Superior temporal gyrus (tissue), 1 donor: Measurements from ENCODE around the gene KCNAB1.

Source experiments
- DNase-seq: peaks from one replicate; pipeline ENCODE4 v3.0.0-alpha.2; 2016; ENCODE audit errors: extremely low spot score

KCNAB1 gene

GRCh38 chr3:156317462-156318074 is 197.2 kb downstream of the KCNAB1 start:
- DNase-seq: no peak

DNA sequence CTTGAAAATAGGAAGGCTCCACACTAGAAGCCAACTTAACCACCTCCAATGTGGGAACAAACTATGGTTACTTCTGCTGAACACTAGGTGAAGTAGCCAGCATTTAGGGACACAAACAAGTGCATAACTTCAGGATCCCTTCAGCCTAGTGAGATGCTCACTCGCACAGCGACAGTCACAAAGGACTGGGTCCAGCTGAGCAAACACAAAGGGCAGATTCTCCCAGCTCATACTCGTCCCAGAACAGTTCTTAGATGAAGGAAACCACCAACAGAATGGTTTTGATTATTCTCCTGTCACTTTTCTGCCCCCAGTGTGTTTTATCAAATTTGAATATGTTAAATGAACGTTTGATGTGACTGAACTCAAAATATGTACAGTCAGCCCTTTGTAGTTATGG is 201.6 kb downstream of the KCNAB1 start:
- DNase-seq: peak; percentile 73

DNA sequence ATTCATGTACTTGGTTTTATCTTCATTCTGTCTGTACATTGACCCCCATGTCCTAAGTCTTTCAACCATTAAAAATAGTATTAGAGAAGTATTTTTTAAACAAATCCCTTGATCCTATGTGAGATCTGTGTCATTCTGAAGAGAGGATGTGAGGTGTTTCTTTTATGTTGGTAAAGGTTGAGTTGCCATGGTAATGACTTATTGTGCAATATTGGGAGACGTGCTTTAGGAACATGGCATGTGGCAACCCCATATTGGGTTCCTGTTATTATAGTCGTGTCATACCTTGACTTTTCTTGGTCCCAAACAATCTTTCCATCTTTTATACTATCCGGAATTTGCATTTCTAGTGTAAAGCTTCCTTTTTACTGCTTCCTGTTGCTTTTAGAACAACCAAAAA is 203.1 kb downstream of the KCNAB1 start:
- no peak for DNase-seq

DNA sequence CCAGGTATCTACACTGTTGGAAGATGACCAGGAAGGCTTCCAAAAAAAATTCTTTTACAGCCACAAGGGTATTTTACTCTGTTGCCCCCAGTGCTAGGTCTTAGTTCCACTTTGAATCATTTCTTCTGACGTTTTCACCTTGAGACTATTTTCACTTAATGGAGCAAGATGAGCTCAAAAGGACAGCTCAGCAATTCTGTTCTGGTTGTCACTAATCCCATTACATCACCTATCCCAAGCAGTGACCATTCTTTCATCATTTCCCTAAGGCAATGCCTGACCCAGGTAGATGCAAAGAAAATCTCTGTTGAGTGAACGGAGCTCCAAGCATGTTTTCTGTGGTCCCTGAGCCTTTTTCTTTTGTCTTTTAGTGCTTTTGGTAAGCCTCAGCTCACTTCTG is 210.0 kb downstream of the KCNAB1 start:
- DNase-seq: no peak

DNA sequence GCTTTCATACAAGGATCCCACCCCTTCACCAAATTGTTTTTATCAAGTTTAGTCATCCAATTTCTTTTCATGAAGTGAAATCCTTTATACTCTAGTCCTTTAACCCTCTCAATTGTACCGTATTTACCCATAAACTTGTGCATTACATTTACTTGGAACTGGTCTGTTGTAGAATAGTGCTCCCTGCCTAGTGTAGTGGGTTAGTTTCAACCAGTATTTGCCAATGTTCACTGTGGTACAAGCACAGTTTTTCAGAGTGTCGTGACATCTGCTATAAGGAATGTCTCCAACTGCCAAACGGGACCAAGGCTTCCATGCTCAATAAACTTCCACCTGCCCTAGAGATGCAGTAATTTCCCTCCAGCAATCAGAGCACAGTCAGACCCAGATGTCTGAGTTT is 211.9 kb downstream of the KCNAB1 start:
- DNase-seq: no peak

DNA sequence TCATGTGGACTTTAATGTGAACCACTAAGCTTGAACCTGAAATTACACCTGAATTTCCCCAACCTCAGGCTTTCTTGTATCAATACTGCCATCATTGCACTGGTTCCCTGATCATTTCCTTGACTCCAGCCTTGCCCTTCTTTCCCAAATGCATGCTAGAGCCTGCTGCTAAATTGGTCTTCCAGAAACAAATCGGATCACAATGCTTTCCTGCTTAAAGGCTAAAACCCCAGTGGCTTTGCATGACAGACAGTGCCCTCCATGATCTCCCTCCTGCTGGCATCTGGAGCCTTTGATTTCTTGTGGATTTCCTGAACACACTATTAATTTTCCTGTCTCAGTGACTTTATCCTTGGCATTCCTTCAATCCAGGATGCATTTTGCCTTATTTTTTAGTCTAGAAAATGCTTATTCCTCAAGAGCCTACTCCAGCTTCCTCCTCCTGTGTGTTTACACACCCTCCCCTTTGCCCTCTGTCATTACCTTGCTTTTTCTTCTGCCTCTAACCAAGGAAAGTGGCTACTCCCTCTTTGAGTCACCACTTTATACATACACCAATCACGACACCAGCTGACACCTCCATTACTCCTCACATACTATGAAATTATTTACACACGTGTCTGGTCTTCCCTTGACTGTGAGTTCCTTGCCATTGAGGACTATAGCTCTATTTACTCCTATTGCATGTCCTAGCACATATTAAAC is 214.6 kb downstream of the KCNAB1 start:
- no peak for DNase-seq

GRCh38 chr3:156339491-156339890 is 219.1 kb downstream of the KCNAB1 start:
- no peak for DNase-seq

DNA sequence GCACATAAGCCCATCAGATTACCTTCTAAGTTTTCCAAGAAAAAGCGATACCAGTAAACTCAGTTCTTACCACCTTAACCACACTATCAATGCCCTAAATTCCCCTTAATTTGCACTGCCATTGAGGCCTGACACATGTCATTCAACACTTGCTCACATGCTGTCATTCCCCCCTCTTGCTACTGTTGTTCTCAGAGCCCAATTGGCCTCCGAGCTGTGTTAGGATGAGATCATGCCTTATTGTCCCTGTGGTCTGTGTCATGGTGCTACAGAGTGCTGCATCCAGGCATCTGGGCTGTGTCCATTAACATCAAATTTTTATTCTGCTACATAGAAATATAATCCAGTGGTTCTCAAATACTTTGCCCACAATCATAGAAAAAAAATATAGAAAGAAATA is 221.0 kb downstream of the KCNAB1 start:
- peak; percentile 71 for DNase-seq

DNA sequence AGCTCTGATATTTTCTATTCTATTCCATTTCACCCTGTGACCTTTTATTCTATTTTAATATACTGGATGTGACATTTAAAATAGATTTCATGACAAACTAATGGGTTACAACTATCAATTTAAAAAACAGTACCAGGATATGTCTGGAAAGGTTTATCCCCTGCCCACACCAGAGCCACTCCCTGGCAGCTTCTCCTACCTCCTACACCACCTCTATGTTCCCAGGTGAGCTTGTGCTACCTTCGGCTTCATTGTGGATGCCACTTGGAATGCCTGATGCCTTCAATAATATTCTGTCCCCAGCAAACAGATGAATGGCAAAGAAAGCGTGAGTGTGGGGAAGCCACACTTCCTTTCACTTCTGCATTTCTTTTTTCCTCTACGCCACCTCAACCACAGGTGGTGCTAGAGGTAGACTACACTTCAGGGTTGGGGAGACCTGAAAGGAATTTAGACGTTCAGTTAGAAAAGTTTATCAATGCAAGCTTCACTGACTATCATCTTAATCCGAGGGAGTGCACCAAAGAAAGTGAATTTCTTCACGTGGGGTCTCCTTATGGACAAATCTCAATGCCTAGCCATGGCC is 221.5 kb downstream of the KCNAB1 start:
- DNase-seq: no peak

- DNase-seq: no peak
Observed at GRCh38 chr3:156344215-156344614, 223.8 kb downstream of the KCNAB1 start.

DNA sequence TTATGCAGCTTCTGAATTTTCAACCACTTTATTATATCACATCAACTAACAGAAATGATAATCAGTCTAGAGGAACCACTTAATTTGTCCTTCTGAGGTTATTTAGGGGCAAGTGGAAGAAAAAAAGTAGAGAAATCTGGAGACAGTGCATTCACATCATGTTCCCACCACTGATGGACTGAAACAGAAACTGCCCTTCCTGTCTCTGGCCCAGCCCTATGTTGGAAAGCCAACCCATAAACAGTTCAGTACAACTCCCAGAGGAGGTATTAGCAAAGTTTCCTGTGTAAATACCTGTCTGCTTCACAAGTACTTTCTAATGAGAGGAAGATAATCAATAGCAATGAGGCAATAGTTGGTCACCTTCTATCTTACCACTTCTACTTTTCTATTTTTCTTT is 228.7 kb downstream of the KCNAB1 start:
- DNase-seq: no peak

DNA sequence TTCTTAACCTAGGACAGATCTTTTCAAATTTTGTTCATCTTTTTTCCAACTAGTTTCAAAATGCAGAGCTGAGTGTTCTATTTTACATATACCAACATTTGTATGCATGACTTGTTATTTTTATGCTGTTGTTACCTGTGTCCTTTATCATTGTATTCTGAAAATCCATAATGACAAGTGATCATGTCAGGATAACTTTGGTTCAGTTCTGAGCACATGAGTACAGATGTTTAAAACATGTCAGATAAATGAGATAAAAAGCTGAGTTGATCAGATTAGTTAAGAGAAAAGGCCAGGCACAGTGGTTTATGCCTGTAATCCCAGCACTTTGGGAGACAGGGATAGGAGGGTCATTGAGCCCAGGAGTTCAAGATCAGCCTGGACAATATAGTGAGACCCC is 229.6 kb downstream of the KCNAB1 start:
- no peak for DNase-seq

GRCh38 chr3:156350781-156351180 is 230.4 kb downstream of the KCNAB1 start:
- no peak for DNase-seq

DNA sequence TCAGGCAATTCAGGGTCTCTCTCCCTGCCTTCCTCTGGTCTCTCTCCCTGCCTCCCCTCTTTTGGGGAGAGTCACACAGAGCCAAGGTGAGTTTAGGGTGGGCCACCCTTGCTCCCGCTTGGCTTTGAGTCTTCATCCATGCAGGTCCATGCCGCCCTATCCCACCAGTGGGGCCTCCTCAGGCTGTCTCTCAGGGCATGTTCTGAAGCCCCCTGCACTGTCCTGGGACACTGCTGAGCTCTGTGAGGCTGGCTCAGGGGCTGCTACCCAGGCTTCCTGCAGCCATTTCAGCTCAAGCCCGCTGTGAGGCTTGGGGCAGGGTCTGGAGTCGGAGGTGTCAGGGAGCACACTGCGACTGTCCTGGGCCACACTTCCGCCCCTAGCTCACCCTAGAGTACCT is 231.4 kb downstream of the KCNAB1 start:
- no peak for DNase-seq

DNA sequence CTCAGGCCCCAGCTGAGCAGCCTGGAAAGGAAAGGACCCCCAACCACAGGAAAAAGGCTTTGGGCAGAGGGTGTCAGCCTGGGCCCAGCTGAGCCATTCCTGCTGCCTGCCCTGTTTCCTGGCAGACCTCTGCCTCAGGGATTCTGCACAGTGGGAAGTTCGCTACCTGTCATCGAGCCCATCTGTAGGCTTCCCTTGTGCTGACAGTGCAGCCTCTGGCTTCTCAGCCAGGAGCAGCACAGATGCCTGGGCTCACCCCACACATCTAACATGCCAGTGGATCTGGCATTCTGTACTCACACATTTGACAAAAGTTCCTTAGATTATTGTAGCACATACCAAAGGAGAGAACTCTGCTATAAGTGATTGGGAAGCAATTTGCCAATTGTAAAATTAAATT is 232.3 kb downstream of the KCNAB1 start:
- no peak for DNase-seq

DNA sequence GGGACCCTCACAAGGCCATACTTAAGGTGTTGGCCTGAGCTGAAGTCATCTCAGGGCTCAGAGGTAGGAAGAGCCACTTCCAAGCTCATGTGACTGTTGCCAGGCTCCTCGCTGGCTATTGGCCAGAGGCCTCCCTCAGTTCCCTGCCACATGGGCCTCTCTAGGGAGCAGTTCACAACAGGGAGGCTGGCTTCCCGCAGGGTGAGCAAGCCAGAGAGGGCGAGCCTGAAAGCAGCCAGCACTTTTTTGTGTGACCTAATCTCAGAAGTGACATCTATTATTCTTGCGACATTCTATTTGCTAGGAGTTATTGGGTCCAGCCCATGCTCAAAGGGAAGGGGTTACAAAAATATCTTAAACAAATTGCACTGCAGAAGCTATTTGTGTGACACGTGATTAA is 233.2 kb downstream of the KCNAB1 start:
- DNase-seq: no peak

GRCh38 chr3:156356537-156357363 is 236.4 kb downstream of the KCNAB1 start:
- DNase-seq: no peak

DNA sequence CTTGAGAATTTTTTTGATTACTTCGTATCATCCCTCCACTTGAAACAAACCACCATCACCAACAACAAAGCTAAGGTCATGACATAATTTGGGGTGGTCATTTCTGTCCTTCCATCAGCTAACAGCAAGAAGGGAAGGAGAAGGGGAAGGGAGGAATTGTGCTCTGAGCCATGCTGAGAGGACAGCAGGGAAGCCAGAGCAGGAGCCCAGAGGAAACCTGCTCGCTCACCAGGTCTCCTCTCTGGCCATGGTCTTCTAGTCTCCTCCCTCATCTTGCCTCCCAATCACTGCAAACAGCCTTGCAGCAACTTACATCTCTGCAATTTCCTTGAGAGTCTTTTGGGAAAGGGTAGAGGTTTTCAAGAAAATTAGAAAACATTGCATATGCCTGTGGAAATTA is 237.9 kb downstream of the KCNAB1 start:
- DNase-seq: no peak

- no peak for DNase-seq
Observed at GRCh38 chr3:156359368-156359767, 239.0 kb downstream of the KCNAB1 start.

DNA sequence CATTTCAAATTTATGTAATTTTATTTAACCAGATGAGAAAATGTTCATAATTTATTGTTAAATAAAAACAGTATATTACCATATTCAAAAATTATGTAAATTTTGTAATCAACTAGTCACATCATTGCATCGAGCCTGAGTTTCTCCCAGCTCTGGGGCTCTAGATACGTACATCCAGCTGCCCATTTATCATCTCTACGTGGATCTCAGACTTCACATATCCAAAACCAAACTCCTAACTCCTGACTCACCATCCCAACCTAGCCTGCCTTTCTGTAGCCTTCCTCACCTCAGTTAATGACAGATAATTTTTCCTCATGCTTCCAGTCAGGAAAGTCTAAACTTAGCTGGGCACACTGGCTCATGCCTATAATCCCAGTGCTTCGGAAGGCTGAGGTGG is 239.7 kb downstream of the KCNAB1 start:
- no peak for DNase-seq

GRCh38 chr3:156360963-156361362 is 240.6 kb downstream of the KCNAB1 start:
- DNase-seq: no peak

DNA sequence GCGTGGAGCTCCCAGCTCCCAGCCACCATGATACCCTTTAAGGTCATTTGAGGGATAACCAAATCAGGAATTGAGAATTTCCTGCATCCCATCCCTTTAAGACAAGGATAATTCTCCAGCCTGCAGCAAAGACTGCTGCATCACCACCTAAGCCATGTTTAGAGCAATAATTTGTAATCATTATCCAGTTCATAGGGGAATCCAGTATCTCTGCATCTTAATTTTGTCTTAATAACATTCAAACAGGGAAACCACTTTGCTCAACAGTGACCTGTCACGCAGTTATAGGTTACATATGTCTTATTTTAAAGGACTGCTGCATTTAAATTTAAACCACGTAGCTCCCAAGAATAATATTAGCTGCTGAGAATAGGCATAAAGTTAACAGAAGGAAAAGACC is 246.2 kb downstream of the KCNAB1 start:
- no peak for DNase-seq

DNA sequence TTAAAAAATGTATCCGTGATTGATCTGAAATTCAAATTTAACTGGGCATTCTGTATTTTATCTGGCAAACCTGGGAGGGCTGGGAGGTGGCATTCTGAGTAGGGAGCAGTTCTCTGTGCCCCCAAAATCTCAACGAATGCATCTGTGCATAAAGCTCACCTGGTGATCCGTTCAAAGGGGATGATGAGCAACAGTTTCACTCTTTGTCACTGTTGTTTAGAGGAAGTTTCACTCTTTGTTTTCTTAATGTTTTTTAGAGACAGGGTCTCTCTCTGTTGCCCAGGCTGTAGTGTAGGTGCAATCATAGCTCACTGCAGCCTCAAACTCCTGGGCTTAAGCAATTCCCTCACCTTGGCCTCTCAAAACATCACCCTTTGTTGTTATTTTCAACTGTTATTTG is 247.8 kb downstream of the KCNAB1 start:
- no peak for DNase-seq
